Uterus (tissue), 4 donors: Measurements from ENCODE around the gene NKD2. TPM values are rescaled to one million over a fixed set of nuclear protein-coding genes. Genes with fewer than 3 reads are reported as not detected.

Experiments
- DNase-seq, 2 donors: peaks; one replicate each; pipeline ENCODE4 v3.0.0-alpha.2; 2019 to 2020
- H3K27ac ChIP-seq, 2 donors: fragments of 200-600 bp; sonication (generic); 1 replicate in 1 of 2; 2 replicates in 1 of 2; pipeline ENCODE4 v1.5.1; 2016 to 2018
- H3K27me3 ChIP-seq, 2 donors: fragments of 200-600 bp; sonication (generic); one replicate each; pipeline ENCODE4 v1.5.1; 2018 to 2019; ENCODE audit warnings: control low read depth in 1 of 2
- H3K36me3 ChIP-seq, 2 donors: fragments of 200-600 bp; sonication (generic); one replicate each; pipeline ENCODE4 v1.5.1; 2019; ENCODE audit warnings: control low read depth in 1 of 2
- H3K4me1 ChIP-seq, 2 donors: fragments of 200-600 bp; sonication (generic); one replicate each; pipeline ENCODE4 v1.5.1; 2018 to 2019; ENCODE audit warnings: control low read depth in 1 of 2
- H3K4me3 ChIP-seq, 2 donors: fragments of 200-600 bp; sonication (generic); 1 replicate in 1 of 2; 2 replicates in 1 of 2; pipeline ENCODE4 v1.5.1; 2018 to 2019; ENCODE audit warnings: mild to moderate bottlenecking in 1 of 2
- H3K9me3 ChIP-seq, 2 donors: fragments of 200-600 bp; sonication (generic); one replicate each; pipeline ENCODE4 v1.5.1; 2019; ENCODE audit warnings: control low read depth in 1 of 2
- CTCF ChIP-seq, 4 experiments: fragments of 200-600 bp in 2 of 4; fragments of 450-650 bp in 2 of 4; sonication (generic) in 2 of 4; IDR thresholded peaks; one replicate each; pipeline ENCODE4 v1.5.1; 2016 to 2019; ENCODE audit warnings: antibody characterized with exemption in 4 of 4, mild to moderate bottlenecking in 2 of 4, moderate library complexity in 1 of 4
- POLR2A ChIP-seq, 2 donors: fragments of 450-650 bp; IDR thresholded peaks; one replicate each; pipeline ENCODE4 v1.6.1; 2016; ENCODE audit warnings: antibody characterized with exemption in 2 of 2, mild to moderate bottlenecking in 1 of 2, moderate library complexity in 1 of 2
- intact Hi-C: fragments of 100-400 bp; cut with DNase I; formaldehyde crosslinking; loops from one replicate; pipeline ENCODE4 v1.15.1; 2023; ENCODE audit warnings: low total_unique reads
- total RNA-seq, 4 donors: library from RNA; depleted of rRNA in 3 of 4; stranded (reverse); fragments of >200 nt in 3 of 4; gene quantifications; one replicate each; pipeline versions ENCODE4 v1.1.0 to v1.2.4, GENCODE V29; 2014 to 2023
- donor health status: DM: yes; HTN: yes; CAD: no.

Gene NKD2
- total RNA-seq, 4 donors from 2014 or later, result 2.5 to 11.1 TPM; not detected in 2

DNA sequence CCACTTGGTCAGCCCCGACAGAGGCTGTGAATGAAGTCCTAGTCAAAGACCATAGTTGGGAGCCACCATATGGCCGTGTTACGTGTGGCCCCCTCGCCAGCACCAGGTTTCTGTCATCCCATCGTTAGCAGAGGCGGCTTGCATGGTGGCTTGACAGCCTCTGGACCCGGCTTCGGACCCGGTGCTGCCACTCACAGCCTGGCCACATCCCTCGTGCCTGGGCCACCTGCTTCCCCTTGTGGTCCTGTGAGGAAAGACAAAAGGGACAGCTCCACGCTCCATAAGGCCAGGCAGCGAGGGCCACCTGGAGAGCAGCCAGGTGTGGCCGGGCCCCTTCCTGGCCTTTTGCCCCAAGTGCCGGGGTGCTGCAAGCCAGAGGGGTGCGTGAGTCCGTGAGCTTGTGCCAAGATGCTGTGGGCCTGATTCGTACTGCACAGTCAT is 6.2 kb downstream of the NKD2 start:
- Histone ChIP-seq H3K36me3 (no peaks in the 10 kb centered on the region), H3K9me3 (no peaks in the 10 kb centered on the region), H3K27me3 (peaks cover 0 to 4% of the 10 kb centered on the region in 2 donors), H3K27ac (no peak overlapping the region), H3K4me3 (no peak overlapping the region), H3K4me1 (no peaks in the 10 kb centered on the region)
- no peak for DNase-seq
- TF ChIP-seq CTCF (IDR thresholded peaks at IDR 0.05), result no peak
- intact Hi-C loops, result no loop called here

- H3K27ac ChIP-seq, result no peak overlapping the region
- no peaks in the 10 kb centered on the region for H3K4me1 ChIP-seq
- DNase-seq, result no peak
- intact Hi-C loops, result no loop called here
- H3K4me3 ChIP-seq, result no peak overlapping the region
- TF ChIP-seq POLR2A (IDR thresholded peaks at IDR 0.05) (no peak), CTCF (IDR thresholded peaks at IDR 0.05) (no peak)
- no peaks in the 10 kb centered on the region for H3K9me3 ChIP-seq
- peaks cover 0 to 4% of the 10 kb centered on the region in 2 donors for H3K27me3 ChIP-seq
- no peaks in the 10 kb centered on the region for H3K36me3 ChIP-seq
Observed at GRCh38 chr5:1015507-1015906, 6.9 kb downstream of the NKD2 start.

GRCh38 chr5:1016036-1016435 is 7.4 kb downstream of the NKD2 start:
- no peak overlapping the region for H3K4me3 ChIP-seq
- intact Hi-C loops, result no loop called here
- no peaks in the 10 kb centered on the region for H3K4me1 ChIP-seq
- no peak for DNase-seq
- no peak overlapping the region for H3K27ac ChIP-seq
- H3K9me3 ChIP-seq, result no peaks in the 10 kb centered on the region
- no peak for TF ChIP-seq POLR2A (IDR thresholded peaks at IDR 0.05)
- no peaks in the 10 kb centered on the region for H3K27me3 ChIP-seq
- no peaks in the 10 kb centered on the region for H3K36me3 ChIP-seq

DNA sequence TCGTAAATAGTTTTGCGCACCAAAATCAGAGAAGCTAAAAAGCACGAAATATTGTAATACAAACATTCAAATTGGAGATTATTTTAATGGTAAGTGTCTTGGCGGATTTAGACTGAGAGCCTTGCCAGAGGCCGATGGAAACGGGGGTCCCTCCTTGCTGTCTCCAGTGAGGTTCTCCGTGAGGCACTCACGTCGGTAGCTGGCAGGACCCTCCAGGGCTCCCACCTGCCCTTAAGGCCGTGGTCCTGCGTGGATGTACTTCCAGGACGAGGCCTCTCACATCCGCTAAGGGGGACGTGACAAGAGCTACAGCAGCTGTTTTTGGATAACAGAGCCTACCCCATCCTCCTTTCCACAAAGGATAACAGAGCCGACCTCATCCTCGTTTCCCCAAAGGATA is 7.9 kb downstream of the NKD2 start:
- TF ChIP-seq POLR2A (IDR thresholded peaks at IDR 0.05) (no peak), CTCF (IDR thresholded peaks at IDR 0.05) (no peak)
- H3K4me3 ChIP-seq, result no peak overlapping the region
- intact Hi-C loops, result no loop called here

DNA sequence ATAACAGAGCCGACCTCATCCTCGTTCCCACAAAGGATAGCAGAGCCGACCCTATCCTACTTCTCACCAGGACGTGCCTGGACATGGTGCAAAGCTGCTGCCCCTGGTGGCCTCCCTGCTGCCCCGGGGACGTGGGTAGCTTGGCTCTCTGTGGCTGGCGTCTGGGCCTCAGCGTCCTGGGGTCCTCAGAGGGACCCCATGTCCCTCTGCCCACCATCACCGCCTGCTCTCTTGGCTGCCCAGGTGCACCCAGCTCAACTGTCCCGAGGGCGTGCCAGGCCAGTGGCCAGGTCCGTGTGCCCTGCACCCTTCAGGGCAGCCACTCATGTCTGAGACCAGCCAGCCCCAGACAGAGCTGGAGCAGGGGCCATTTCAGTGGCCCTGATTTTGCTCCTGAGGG is 8.5 kb downstream of the NKD2 start:
- no peaks in the 10 kb centered on the region for H3K9me3 ChIP-seq
- no peaks in the 10 kb centered on the region for H3K36me3 ChIP-seq
- no peaks in the 10 kb centered on the region for H3K27me3 ChIP-seq
- H3K4me3 ChIP-seq, result no peak overlapping the region
- intact Hi-C loops, result no loop called here
- no peaks in the 10 kb centered on the region for H3K4me1 ChIP-seq
- no peak overlapping the region for H3K27ac ChIP-seq
- DNase-seq, result no peak
- no peak for TF ChIP-seq CTCF (IDR thresholded peaks at IDR 0.05)
- no peak for TF ChIP-seq POLR2A (IDR thresholded peaks at IDR 0.05)

More for the DNA sequence above, 7.9 kb downstream of the NKD2 start:
- Histone ChIP-seq H3K27ac (no peak overlapping the region), H3K27me3 (no peaks in the 10 kb centered on the region), H3K36me3 (no peaks in the 10 kb centered on the region), H3K4me1 (no peaks in the 10 kb centered on the region), H3K9me3 (no peaks in the 10 kb centered on the region)
- DNase-seq, result no peak
